HCT116 (cell line): ENCODE measurements around the gene DPF3. TPM values are rescaled to one million over a fixed set of nuclear protein-coding genes. Genes with fewer than 3 reads are reported as not detected.

Experiments used
- ATAC-seq: fragments of 200-7000 bp; cut with Tn5 transposase; 2 replicates; pipeline ENCODE4 v1.9.1; 2020; ENCODE audit warnings: mild to moderate bottlenecking, moderate library complexity
- BruUV-seq: library from RNA; stranded (reverse); fragments of 400-500 nt; replicated peaks from 2 replicates; lab custom pipeline; 2021; lab: Mats Ljungman, UMichigan
- CTCF ChIA-PET: fragments of 300-600 bp; sonication (Branson Sonifier 250); formaldehyde crosslinking; loops from one replicate; lab custom pipeline; 2021; ENCODE audit warnings: antibody characterized with exemption; lab: Charles Lee
- POLR2A ChIA-PET: fragments of 300-600, 350-600 bp; sonication (Branson Sonifier 250); formaldehyde crosslinking; loops from one replicate; lab custom pipeline; 2021; ENCODE audit warnings: antibody characterized with exemption; lab: Charles Lee
- RAD21 ChIA-PET, 2 experiments: fragments of 300-600 bp; sonication (Branson Sonifier 250); formaldehyde crosslinking; loops; one replicate each; lab custom pipeline; 2023; ENCODE audit warnings: low total read pairs in 2 of 2; ENCODE audit not compliant: uncharacterized antibody in 2 of 2, unreplicated experiment in 2 of 2, low non-redundant PET in 1 of 2; lab: Charles Lee
- DNase-seq: peaks from one replicate; pipeline ENCODE4 v3.0.0-alpha.2; 2010; ENCODE audit warnings: low read depth, low spot score
- H2AFZ ChIP-seq: fragments of 200-600 bp; shearing (Covaris generic), sonication (generic); 2 replicates; pipeline ENCODE4 v1.6.1; 2017; ENCODE audit warnings: low read depth, mixed run types, mixed read lengths, antibody characterized with exemption, low read length; ENCODE audit not compliant: poor library complexity, severe bottlenecking
- H3K27ac ChIP-seq: 2 replicates; pipeline ENCODE4 v1.5.1; 2012; ENCODE audit warnings: low read depth, low read length
- H3K27me3 ChIP-seq: fragments of 200-600 bp; sonication (generic); 2 replicates; pipeline ENCODE4 v1.6.1; 2016; ENCODE audit warnings: mixed run types, low read length, mixed read lengths; ENCODE audit not compliant: insufficient read depth
- H3K36me3 ChIP-seq, 2 experiments: fragments of 200-500 bp in 1 of 2; fragments of 200-600 bp in 1 of 2; sonication (Bioruptor generic) in 1 of 2; sonication (generic) in 1 of 2; 2 replicates each; pipeline versions ENCODE4 v1.5.1 to v1.6.1; 2014 to 2016; ENCODE audit warnings: low read length in 2 of 2, inconsistent platforms in 1 of 2, mixed read lengths in 1 of 2, mixed run types in 1 of 2; ENCODE audit not compliant: insufficient read depth in 2 of 2, control insufficient read depth in 1 of 2
- H3K4me1 ChIP-seq, 2 experiments: fragments of 200-600 bp in 1 of 2; sonication (generic) in 1 of 2; 2 replicates each; pipeline versions ENCODE4 v1.5.1 to v1.6.1; 2012 to 2017; ENCODE audit warnings: low read length in 2 of 2, inconsistent platforms in 1 of 2, mild to moderate bottlenecking in 1 of 2, mixed read lengths in 1 of 2, mixed run types in 1 of 2, moderate library complexity in 1 of 2; ENCODE audit not compliant: insufficient read depth in 2 of 2, control insufficient read depth in 1 of 2
- H3K4me2 ChIP-seq: fragments of 200-600 bp; sonication (generic); 2 replicates; pipeline ENCODE4 v1.6.1; 2017; ENCODE audit warnings: mixed run types, low read length, mixed read lengths
- H3K4me3 ChIP-seq, 2 experiments: fragments of 200-600 bp in 1 of 2; sonication (generic) in 1 of 2; replicated peaks in 1 of 2; 2 replicates each; pipeline ENCODE4 v1.5.1; 2011 to 2016; ENCODE audit warnings: low read length in 2 of 2, control low read depth in 1 of 2, low read depth in 1 of 2, mild to moderate bottlenecking in 1 of 2, mixed read lengths in 1 of 2, mixed run types in 1 of 2
- H3K79me2 ChIP-seq: fragments of 200-600 bp; sonication (generic); 2 replicates; pipeline ENCODE4 v1.6.1; 2017; ENCODE audit warnings: mild to moderate bottlenecking, mixed run types, low read length, moderate library complexity, mixed read lengths; ENCODE audit not compliant: insufficient read depth
- H3K9ac ChIP-seq: fragments of 200-600 bp; sonication (generic); 2 replicates; pipeline ENCODE4 v1.6.1; 2016; ENCODE audit warnings: low read length, mixed read lengths
- H3K9me2 ChIP-seq: fragments of 200-600 bp; sonication (generic), shearing (Covaris generic); 2 replicates; pipeline ENCODE4 v1.6.1; 2017; ENCODE audit warnings: mixed run types, mild to moderate bottlenecking, moderate library complexity; ENCODE audit not compliant: insufficient read depth
- H3K9me3 ChIP-seq, 2 experiments: fragments of 200-500 bp in 1 of 2; fragments of 200-600 bp in 1 of 2; sonication (Bioruptor generic) in 1 of 2; sonication (generic) in 1 of 2; 2 replicates each; pipeline ENCODE4 v1.6.1; 2014 to 2017; ENCODE audit warnings: low read length in 2 of 2, mixed read lengths in 2 of 2, inconsistent platforms in 1 of 2, low read depth in 1 of 2, mild to moderate bottlenecking in 1 of 2, mixed run types in 1 of 2, moderate library complexity in 1 of 2; ENCODE audit not compliant: control insufficient read depth in 1 of 2, insufficient read depth in 1 of 2
- H4K20me1 ChIP-seq: fragments of 200-600 bp; sonication (generic), shearing (Covaris generic); 2 replicates; pipeline ENCODE4 v1.6.1; 2017; ENCODE audit warnings: mixed run types, mild to moderate bottlenecking, moderate library complexity; ENCODE audit not compliant: insufficient read depth
- CBX3 ChIP-seq: IDR thresholded peaks from 2 replicates; pipeline ENCODE4 v1.6.1; 2012; ENCODE audit warnings: low read depth
- CEBPB ChIP-seq: IDR thresholded peaks from 2 replicates; pipeline ENCODE4 v1.6.1; 2012; ENCODE audit warnings: low read depth
- ELF1 ChIP-seq: IDR thresholded peaks from 2 replicates; pipeline ENCODE4 v1.6.1; 2012; ENCODE audit warnings: low read depth, borderline replicate concordance
- JUND ChIP-seq: IDR thresholded peaks from 2 replicates; pipeline ENCODE4 v1.6.1; 2012
- POLR2AphosphoS5 ChIP-seq: IDR thresholded peaks from 2 replicates; pipeline ENCODE4 v1.6.1; 2011; ENCODE audit warnings: mild to moderate bottlenecking, low read depth, low read length, moderate library complexity
- RAD21 ChIP-seq: IDR thresholded peaks from 2 replicates; pipeline ENCODE4 v1.6.1; 2012; ENCODE audit warnings: low read depth, mild to moderate bottlenecking
- SRF ChIP-seq: IDR thresholded peaks from 2 replicates; pipeline ENCODE4 v1.6.1; 2012; ENCODE audit warnings: low read depth
- ZFX ChIP-seq: fragments of 450-650 bp; IDR thresholded peaks from 2 replicates; pipeline ENCODE4 v1.6.1; 2017
- intact Hi-C: fragments of 100-400 bp; cut with micrococcal nuclease; formaldehyde crosslinking; loops from 2 replicates; pipeline ENCODE4 v1.10.0; 2022
- total RNA-seq: library from RNA; stranded (reverse); gene quantifications from one replicate; pipeline ENCODE4 v1.2.1, GENCODE V29; 2021; ENCODE audit not compliant: unreplicated experiment
- TF ChIP-seq, protein P1 (sequence below): IDR thresholded peaks from 2 replicates; pipeline ENCODE4 v1.6.1; 2012
- TF ChIP-seq, protein P2 (sequence below): IDR thresholded peaks from 2 replicates; pipeline ENCODE4 v1.6.1; 2012; ENCODE audit warnings: low read depth

DPF3 gene
- total RNA-seq, 1 experiment from 2014 or later = 0.27 TPM

DNA sequence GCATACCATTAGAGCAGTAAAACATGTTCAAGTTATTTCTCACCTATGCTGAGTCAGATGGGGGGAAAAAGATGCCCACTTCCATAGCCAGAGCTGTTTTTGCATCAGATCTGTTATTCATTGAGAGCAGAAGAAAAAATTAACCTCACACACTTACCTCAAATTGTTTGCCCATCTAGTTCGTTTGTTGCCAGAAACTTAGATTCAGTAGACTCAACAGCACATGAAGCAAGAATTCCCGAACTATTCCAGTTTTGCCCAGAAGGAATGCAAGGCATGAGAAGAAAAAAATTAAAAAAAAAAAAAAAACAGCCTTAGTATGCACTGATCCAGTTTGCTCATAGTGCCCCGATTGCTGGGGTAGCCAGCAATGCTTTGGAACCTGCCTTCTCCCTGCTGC is 12.4 kb upstream of the DPF3 start:
- Histone ChIP-seq H3K9me2 (no peaks in the 10 kb centered on the region), H4K20me1 (no peaks in the 10 kb centered on the region), H3K27ac (no peak overlapping the region), H3K4me1 (peaks cover 3 to 25% of the 10 kb centered on the region in 2 experiments), H3K9me3 (no peaks in the 10 kb centered on the region), H3K79me2 (no peaks in the 10 kb centered on the region), H3K4me3 (no peak overlapping the region), H2AFZ (no peak overlapping the region), H3K36me3 (no peaks in the 10 kb centered on the region), H3K9ac (no peak overlapping the region), H3K27me3 (no peaks in the 10 kb centered on the region), H3K4me2 (no peak overlapping the region)
- intact Hi-C loops = loop anchor here (10.0 kb wide), 1 partner anchor 568 kb away; no protein-coding TSS in a partner anchor
- DNase-seq = no peak
- no TSS peak for BruUV-seq
- RAD21 ChIA-PET = no interaction called here
- no peak for ATAC-seq
- POLR2A ChIA-PET = interaction anchor here (1.5 kb wide), 1 partner anchor 12 kb away, joined by 3 read pairs; the partner anchor contains the start of gene DPF3
- no peak for TF ChIP-seq CBX3
- TF ChIP-seq, protein P1, sequence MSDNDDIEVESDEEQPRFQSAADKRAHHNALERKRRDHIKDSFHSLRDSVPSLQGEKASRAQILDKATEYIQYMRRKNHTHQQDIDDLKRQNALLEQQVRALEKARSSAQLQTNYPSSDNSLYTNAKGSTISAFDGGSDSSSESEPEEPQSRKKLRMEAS = no peak
- TF ChIP-seq CEBPB = no peak
- no peak for TF ChIP-seq ZFX
- no peak for TF ChIP-seq POLR2AphosphoS5
- no peak for TF ChIP-seq JUND
- no peak for TF ChIP-seq ELF1
- TF ChIP-seq RAD21 = no peak
- TF ChIP-seq SRF = no peak
- TF ChIP-seq, protein P2, sequence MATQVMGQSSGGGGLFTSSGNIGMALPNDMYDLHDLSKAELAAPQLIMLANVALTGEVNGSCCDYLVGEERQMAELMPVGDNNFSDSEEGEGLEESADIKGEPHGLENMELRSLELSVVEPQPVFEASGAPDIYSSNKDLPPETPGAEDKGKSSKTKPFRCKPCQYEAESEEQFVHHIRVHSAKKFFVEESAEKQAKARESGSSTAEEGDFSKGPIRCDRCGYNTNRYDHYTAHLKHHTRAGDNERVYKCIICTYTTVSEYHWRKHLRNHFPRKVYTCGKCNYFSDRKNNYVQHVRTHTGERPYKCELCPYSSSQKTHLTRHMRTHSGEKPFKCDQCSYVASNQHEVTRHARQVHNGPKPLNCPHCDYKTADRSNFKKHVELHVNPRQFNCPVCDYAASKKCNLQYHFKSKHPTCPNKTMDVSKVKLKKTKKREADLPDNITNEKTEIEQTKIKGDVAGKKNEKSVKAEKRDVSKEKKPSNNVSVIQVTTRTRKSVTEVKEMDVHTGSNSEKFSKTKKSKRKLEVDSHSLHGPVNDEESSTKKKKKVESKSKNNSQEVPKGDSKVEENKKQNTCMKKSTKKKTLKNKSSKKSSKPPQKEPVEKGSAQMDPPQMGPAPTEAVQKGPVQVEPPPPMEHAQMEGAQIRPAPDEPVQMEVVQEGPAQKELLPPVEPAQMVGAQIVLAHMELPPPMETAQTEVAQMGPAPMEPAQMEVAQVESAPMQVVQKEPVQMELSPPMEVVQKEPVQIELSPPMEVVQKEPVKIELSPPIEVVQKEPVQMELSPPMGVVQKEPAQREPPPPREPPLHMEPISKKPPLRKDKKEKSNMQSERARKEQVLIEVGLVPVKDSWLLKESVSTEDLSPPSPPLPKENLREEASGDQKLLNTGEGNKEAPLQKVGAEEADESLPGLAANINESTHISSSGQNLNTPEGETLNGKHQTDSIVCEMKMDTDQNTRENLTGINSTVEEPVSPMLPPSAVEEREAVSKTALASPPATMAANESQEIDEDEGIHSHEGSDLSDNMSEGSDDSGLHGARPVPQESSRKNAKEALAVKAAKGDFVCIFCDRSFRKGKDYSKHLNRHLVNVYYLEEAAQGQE = no peak
- CTCF ChIA-PET = interaction anchor here (3.7 kb wide), 1 partner anchor 391 kb away, joined by 89 read pairs; no protein-coding TSS in a partner anchor
